AG04449 (cell line): Measurements from ENCODE around the gene TANGO2.

Experiments
- CTCF ChIA-PET: fragments of 350-600 bp; formaldehyde crosslinking; extraction: SDS; loops from one replicate; lab custom pipeline; 2021; ENCODE audit warnings: antibody characterized with exemption; lab: Yijun Ruan, JAX
- POLR2A ChIA-PET: fragments of 400-600, 350-600 bp; formaldehyde crosslinking; extraction: SDS; loops from one replicate; lab custom pipeline; 2020; ENCODE audit warnings: antibody characterized with exemption, inconsistent platforms; lab: Yijun Ruan, JAX
- DNase-seq: peaks from one replicate; pipeline ENCODE4 v3.0.0-alpha.2; 2010; ENCODE audit warnings: low read depth, low spot score
- H3K4me3 ChIP-seq: 2 replicates; pipeline ENCODE4 v1.5.1; 2011; ENCODE audit warnings: low read depth, mild to moderate bottlenecking, control low read depth, low read length
- TF ChIP-seq, protein P1 (sequence below): IDR thresholded peaks from one replicate; pipeline ENCODE4 v1.5.1; 2011; ENCODE audit warnings: mild to moderate bottlenecking, moderate library complexity, low read length, control low read depth, inconsistent platforms; ENCODE audit not compliant: insufficient read depth; ENCODE audit errors: missing control alignments

The TANGO2 gene

DNA sequence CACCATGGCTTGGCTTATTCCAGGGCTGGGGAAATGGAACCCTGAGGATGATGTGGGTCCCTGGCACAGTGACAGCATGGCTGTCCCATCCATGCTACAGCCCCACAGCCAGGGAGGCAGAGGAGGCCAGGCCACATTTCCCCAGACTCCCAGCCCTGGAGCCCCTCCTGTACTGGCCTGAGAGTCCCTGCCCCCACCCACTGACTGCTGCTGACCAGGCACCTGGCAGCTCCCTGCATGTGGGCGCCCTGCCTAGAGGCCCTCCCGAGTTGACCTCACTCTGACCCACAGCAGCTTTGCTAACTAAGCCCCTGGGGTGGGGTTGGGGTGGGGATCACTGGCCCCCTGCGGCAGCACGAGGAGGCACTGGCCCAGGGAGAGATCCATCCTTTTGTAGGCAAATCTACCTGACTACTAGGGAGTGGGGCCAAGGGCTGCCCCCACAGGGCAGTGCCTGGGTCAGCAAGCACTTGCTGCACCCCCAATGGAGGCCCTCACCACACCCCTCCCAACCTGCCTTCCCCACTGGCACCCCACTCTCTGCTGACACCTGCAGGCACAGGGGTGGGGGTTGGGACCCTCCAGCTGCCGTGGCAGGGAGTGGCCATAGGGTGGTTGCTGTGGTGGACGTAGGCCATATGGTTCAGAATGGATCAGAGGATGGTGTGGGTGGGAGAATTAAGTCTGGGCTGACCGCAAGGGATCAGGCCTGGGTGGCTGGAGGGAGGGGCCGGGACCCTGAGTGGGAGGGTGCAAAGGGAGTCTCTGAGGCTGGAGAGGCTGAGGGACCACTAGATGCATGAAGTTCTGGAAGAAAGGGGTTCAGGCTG is 21.7 kb upstream of the TANGO2 start:
- no peak for DNase-seq
- TF ChIP-seq, protein P1, sequence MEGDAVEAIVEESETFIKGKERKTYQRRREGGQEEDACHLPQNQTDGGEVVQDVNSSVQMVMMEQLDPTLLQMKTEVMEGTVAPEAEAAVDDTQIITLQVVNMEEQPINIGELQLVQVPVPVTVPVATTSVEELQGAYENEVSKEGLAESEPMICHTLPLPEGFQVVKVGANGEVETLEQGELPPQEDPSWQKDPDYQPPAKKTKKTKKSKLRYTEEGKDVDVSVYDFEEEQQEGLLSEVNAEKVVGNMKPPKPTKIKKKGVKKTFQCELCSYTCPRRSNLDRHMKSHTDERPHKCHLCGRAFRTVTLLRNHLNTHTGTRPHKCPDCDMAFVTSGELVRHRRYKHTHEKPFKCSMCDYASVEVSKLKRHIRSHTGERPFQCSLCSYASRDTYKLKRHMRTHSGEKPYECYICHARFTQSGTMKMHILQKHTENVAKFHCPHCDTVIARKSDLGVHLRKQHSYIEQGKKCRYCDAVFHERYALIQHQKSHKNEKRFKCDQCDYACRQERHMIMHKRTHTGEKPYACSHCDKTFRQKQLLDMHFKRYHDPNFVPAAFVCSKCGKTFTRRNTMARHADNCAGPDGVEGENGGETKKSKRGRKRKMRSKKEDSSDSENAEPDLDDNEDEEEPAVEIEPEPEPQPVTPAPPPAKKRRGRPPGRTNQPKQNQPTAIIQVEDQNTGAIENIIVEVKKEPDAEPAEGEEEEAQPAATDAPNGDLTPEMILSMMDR: no peak
- no peak overlapping the region for H3K4me3 ChIP-seq
- POLR2A ChIA-PET: interaction anchor here (0.5 to 0.9 kb wide), 2 partner anchors 11 to 40 kb away, joined by 3 read pairs; no protein-coding TSS in a partner anchor
- CTCF ChIA-PET: no interaction called here

DNA sequence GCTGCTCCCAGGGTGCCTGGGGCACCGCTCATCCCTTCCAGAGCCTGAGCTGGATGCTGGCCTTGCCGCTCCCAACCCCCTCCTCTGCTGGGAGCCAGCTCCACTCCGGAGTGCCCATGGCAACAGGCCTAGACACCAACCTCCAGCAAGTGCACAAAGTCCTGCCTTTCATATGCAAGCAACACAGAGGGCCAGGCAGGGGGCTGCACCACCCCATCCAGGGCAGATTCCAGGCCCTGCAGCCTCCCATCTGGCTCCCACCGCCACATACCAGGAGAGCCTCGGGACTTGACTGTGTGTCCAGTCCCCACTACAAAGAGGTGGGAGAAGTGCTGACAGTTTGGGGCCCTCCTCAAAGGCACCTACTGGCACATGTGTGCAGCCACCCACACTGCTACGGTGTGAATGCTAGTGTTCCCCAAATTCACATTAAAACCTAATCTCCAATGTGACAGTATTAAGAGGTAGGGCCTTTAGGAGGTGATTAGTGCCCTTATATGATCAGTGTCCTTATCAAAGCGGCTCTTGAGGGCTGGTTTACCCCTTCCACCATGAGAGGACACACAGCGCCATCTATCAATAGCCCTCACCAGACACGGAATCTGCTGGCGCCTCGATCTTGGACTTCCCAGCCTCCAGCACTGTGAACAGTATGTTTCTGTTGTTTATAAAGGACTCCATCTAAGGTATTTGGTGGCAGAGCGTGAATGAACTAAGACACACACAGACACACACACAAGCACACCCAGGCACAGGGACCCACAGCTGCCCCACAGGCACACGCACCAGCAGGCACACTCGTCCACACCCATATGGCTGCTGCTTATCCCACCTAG is 20.4 kb upstream of the TANGO2 start:
- TF ChIP-seq, protein P1: no peak
- ChIA-PET POLR2A (no interaction called here), CTCF (interaction anchor here (1.5 kb wide), 1 partner anchor 13 kb away, joined by 10 read pairs; no protein-coding TSS in a partner anchor)
- no peak overlapping the region for H3K4me3 ChIP-seq
- DNase-seq: no peak

DNA sequence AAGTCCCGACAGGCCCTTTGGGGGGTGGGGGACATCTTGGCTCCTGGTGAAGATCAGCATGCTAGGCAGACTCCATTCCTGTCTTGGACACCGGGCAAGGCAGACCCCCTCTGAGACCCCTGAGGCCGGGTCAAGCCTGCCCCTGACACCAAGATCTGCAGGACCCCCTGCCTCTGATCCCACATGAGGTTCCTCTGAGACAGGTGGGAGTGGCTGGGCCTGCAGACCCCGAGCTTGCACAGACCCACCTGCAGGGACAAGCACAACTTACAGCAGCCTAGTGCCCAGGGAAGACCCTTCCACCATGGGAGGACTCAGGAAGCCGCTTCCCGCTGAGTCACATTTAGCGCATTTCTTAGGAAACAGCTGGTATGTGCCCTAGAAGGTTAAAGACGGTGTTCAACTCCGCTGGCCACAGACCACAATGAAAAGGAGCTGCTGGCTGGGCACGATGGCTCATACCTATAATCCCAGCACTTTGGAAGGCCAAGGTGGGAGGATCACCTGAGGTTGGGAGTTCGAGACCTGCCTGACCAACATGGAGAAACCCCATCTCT is 19.8 kb upstream of the TANGO2 start:
- CTCF ChIA-PET: interaction anchor here (0.7 to 1.5 kb wide), 2 partner anchors 12 to 92 kb away, joined by 3 to 10 read pairs; no protein-coding TSS in a partner anchor

DNA sequence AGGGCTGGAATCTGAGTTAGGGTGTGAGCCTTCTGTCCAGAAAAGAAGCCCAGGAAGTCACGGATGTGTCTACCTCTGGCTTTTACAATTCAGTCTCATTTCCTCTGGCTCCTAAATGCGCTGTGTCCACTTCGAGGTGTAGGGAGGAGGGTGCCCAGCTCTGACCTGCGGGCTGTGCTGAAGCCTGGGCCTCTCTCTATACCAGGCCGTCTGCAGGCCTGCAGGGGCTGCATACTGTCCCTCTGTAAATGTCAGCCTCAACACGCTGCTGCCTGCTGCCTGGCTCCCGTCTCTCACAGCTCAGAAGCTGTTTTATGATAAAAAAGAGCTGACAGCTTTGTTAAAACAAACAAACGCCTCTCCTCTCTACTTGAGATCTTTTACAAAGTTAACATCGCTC is 18.8 kb upstream of the TANGO2 start:
- ChIA-PET POLR2A (no interaction called here), CTCF (interaction anchor here (1.0 to 2.1 kb wide), 3 partner anchors 10 to 11 kb away, joined by 4 to 11 read pairs (median 10); no protein-coding TSS in a partner anchor)
- TF ChIP-seq, protein P1: no peak
- DNase-seq: no peak
- H3K4me3 ChIP-seq: no peak overlapping the region

More for the DNA sequence above, 19.8 kb upstream of the TANGO2 start:
- DNase-seq: no peak
- POLR2A ChIA-PET: no interaction called here
- H3K4me3 ChIP-seq: no peak overlapping the region
- TF ChIP-seq, protein P1: no peak

DNA sequence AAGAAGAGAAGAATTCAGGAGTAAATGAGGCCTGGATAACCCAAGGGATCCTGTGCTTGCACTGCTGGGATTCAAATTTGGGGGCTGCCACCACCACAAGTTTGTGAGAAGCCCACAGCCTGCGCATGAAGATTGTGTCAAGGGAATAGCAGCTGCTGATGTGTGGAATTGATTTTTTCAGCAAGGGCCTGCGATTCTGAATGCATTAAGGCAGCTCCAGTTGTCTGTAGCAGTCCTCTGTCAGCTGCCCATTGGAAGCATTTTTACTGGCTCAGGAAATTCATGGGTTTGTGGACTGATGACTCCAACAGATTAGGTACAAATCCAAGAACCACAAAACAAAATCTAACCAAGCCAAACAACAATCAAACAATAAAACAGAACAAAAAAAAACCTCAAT is 18.3 kb upstream of the TANGO2 start:
- H3K4me3 ChIP-seq: no peak overlapping the region
- ChIA-PET CTCF (interaction anchor here (1.0 to 2.1 kb wide), 2 partner anchors 11 kb away, joined by 4 to 11 read pairs; no protein-coding TSS in a partner anchor), POLR2A (no interaction called here)
- DNase-seq: no peak
- TF ChIP-seq, protein P1: no peak

DNA sequence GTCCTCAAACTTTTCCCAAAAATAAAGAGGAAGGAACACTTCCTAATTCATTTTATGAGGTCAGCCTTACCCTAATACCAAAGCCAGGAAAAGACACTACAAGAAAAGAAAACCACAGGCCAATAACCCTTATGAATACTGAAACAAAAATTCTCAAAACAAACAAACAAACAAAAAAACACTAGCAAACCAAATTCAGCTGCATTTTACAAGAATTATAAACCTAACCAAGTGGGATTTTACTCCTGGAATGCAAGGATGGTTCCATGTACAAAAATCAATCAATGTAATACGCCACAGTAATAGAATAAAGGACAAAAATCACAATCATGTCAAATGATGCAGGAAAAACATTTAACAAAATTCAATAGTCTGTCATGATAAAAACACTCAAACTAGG is 17.6 kb upstream of the TANGO2 start:
- ChIA-PET POLR2A (no interaction called here), CTCF (interaction anchor here (2.1 kb wide), 1 partner anchor 10 kb away, joined by 11 read pairs; no protein-coding TSS in a partner anchor)
- H3K4me3 ChIP-seq: no peak overlapping the region
- TF ChIP-seq, protein P1: no peak
- no peak for DNase-seq
